GM12874 (cell line): ENCODE measurements around the gene LRRC27.

ENCODE experiments used
- CTCF ChIP-seq: IDR thresholded peaks from 2 replicates; pipeline ENCODE4 v1.5.1; 2011; ENCODE audit warnings: low read depth, mild to moderate bottlenecking, control low read depth, low read length, moderate library complexity; ENCODE audit not compliant: insufficient read depth

The LRRC27 gene

GRCh38 chr10:132392184-132392800 lies 60.3 kb downstream of the LRRC27 start:
- no peak for TF ChIP-seq CTCF

GRCh38 chr10:132392811-132393694 lies 61.1 kb downstream of the LRRC27 start:
- TF ChIP-seq CTCF = no peak

- no peak for TF ChIP-seq CTCF
Observed at GRCh38 chr10:132393695-132394181, 61.7 kb downstream of the LRRC27 start.

GRCh38 chr10:132394201-132394811 lies 62.3 kb downstream of the LRRC27 start:
- no peak for TF ChIP-seq CTCF

- TF ChIP-seq CTCF = no peak
Observed at GRCh38 chr10:132394936-132395703, 63.1 kb downstream of the LRRC27 start.

GRCh38 chr10:132395704-132396493 lies 63.9 kb downstream of the LRRC27 start:
- TF ChIP-seq CTCF = no peak
